HL-60 (cell line): ENCODE measurements around the gene PRKAG2.

ENCODE experiments used
- DNase-seq, 2 experiments: peaks; one replicate each; pipeline ENCODE4 v3.0.0-alpha.2; 2010 to 2020; ENCODE audit warnings: low read depth in 1 of 2, low spot score in 1 of 2
- H3K27ac ChIP-seq: fragments of 250-450 bp; sonication (Bioruptor Pico); replicated peaks from 2 replicates; pipeline ENCODE4 v1.5.1; 2020; ENCODE audit warnings: mild to moderate bottlenecking, moderate library complexity
- H3K27me3 ChIP-seq: fragments of 250-450 bp; sonication (Bioruptor Pico); 2 replicates; pipeline ENCODE4 v1.5.1; 2021; ENCODE audit warnings: mild to moderate bottlenecking, moderate library complexity; ENCODE audit not compliant: insufficient read depth, poor library complexity, severe bottlenecking
- H3K4me3 ChIP-seq: replicated peaks from 2 replicates; pipeline ENCODE4 v1.5.1; 2011; ENCODE audit warnings: mild to moderate bottlenecking, control low read depth, low read length; ENCODE audit not compliant: insufficient read depth
- CTCF ChIP-seq: IDR thresholded peaks from one replicate; pipeline ENCODE4 v1.5.1; 2011; ENCODE audit warnings: low read length, control low read depth, inconsistent platforms; ENCODE audit not compliant: insufficient read depth
- GABPA ChIP-seq: IDR thresholded peaks from 2 replicates; pipeline ENCODE4 v1.6.1; 2012; ENCODE audit warnings: low read depth
- POLR2AphosphoS5 ChIP-seq: IDR thresholded peaks from 2 replicates; pipeline ENCODE4 v1.6.1; 2012; ENCODE audit warnings: low read depth
- REST ChIP-seq: IDR thresholded peaks from 2 replicates; pipeline ENCODE4 v1.6.1; 2012; ENCODE audit warnings: low read depth; ENCODE audit not compliant: insufficient replicate concordance
- SPI1 ChIP-seq: IDR thresholded peaks from 2 replicates; pipeline ENCODE4 v1.6.1; 2012; ENCODE audit warnings: low read depth, mild to moderate bottlenecking, borderline replicate concordance

PRKAG2 gene

DNA sequence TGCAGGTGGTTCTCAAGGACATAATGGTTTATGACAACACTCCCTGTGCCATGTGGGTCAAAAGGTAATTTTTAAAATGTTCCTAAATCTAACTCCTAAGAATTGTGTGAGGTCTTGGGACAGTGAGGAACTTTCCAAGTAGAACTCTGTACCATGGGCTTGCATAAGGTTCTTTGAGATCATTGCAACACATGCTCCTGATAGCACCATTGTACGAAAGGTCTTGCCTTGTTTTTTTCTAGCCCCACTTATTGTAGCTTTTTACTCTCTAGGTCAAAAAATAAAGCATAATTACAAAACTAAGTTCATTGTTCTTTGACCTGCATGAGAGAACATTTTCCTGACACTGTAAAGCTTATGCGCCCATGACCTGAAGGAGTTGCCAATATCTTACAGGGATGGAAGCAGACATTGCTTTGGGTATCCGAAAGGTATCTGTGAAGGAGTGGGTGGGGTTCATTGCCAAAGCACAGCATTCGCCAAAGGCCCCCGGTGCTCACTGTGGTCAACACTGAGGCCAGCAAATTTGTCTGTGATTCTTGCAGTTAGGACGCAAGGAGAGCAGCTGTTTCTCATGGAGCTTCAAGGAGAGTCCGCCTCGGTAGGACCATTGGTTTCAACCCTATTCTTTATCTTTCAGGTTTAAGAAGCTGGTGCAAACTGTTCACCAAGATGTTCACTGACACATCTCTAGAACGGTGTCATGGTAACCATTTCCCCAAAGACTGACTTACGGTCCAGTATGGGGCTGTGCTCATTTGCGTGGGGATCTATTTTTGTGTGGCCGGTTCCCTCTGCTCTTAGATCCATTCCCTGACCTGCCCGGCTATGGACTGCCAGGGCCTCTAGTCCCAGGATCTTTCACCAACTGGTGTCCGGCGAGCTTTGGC, 7.6 kb upstream of the PRKAG2 start:
- TF ChIP-seq POLR2AphosphoS5 (no peak), REST (no peak), SPI1 (no peak), CTCF (no peak), GABPA (no peak)
- no peak for DNase-seq
- Histone ChIP-seq H3K4me3 (no peak overlapping the region), H3K27ac (no peak overlapping the region), H3K27me3 (no peaks in the 10 kb centered on the region)

DNA sequence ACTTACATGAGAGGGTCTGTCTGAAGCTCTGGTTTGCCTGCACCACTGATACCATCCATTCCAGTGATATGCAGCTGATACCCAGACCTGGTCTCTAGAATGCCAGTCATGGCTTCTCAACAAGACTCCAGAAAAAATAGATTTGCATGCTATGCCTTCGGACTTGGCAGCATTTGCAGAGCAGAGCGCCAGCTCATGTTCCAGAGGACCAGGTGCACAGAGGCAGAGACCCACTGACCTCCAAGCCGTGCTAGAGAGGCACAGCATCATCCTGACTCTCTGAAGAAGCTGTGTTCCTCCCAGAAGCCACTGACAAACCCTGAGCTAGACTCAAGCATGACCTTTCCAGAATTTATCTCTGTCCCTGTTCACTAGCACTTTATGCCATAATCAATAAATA, 6.9 kb upstream of the PRKAG2 start:
- H3K27me3 ChIP-seq = no peaks in the 10 kb centered on the region
- TF ChIP-seq SPI1 (no peak), CTCF (no peak), GABPA (no peak), POLR2AphosphoS5 (no peak)
- no peak overlapping the region for H3K27ac ChIP-seq
- DNase-seq = no peak
- H3K4me3 ChIP-seq = no peak overlapping the region

DNA sequence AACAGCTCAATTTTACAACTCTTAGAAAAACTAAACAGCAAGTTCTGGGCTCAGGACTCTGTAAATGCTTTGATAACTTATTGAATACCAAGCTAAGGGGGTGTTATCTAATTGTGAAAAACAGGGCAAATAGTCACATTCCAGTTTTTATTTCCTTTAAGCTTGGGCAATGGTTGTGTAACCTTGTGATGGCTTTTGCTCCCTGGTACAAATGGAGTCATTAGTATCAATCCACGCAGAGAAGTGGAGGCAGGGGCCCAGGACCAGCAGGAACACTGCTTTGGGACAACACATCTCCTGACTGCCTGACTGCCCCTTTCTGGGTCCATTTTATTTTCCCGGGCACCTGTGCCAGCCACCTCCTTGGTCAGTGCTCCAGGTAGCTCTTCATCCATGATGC, 5.8 kb upstream of the PRKAG2 start:
- Histone ChIP-seq H3K27ac (no peak overlapping the region), H3K4me3 (no peak overlapping the region), H3K27me3 (no peaks in the 10 kb centered on the region)
- no peak for TF ChIP-seq REST
- TF ChIP-seq CTCF = no peak
- TF ChIP-seq SPI1 = no peak
- TF ChIP-seq GABPA = no peak
- no peak for TF ChIP-seq POLR2AphosphoS5
- no peak for DNase-seq

DNA sequence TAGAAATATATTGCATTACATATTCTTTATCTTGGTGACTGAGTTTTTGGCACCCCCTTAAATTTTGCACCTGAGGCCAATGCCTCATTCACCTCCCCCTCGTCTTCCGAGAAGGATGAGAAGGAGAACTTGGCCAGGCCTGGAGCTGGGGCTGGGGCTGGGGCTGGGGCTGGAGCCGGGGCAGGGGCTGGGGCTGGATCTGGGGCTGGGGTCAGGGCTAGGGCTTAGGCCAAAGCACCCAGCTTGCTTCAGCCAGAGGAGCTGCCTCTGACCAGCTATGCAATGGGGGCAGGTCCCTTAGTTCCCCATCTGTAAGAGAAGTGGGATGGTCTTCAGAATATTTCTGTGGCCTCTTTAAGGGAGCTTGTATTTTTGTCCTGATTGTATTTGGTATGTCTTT, 3.8 kb upstream of the PRKAG2 start:
- TF ChIP-seq CTCF = no peak
- TF ChIP-seq POLR2AphosphoS5 = no peak
- TF ChIP-seq GABPA = no peak
- no peak for TF ChIP-seq REST
- TF ChIP-seq SPI1 = no peak
- Histone ChIP-seq H3K4me3 (no peak overlapping the region), H3K27me3 (no peaks in the 10 kb centered on the region), H3K27ac (no peak overlapping the region)
- no peak for DNase-seq
